H54 (cell line): ENCODE measurements around the gene GALNT9.
A peak's percentile ranks its signal among the peaks of the same experiment; 100 is the strongest.

Source experiments
- DNase-seq: peaks from one replicate; pipeline ENCODE4 v3.0.0; 2011; ENCODE audit warnings: low spot score, mixed read lengths; ENCODE audit not compliant: insufficient read length
- FAIRE-seq: peaks from 3 replicates; lab custom pipeline; 2011; peaks lifted over from hg19 to GRCh38; lab: Jason Lieb, UNC
- POLR2A ChIP-seq: IDR thresholded peaks from 2 replicates; pipeline ENCODE4 v1.6.1; 2011; ENCODE audit warnings: low read depth, mild to moderate bottlenecking, low read length

Gene GALNT9

DNA sequence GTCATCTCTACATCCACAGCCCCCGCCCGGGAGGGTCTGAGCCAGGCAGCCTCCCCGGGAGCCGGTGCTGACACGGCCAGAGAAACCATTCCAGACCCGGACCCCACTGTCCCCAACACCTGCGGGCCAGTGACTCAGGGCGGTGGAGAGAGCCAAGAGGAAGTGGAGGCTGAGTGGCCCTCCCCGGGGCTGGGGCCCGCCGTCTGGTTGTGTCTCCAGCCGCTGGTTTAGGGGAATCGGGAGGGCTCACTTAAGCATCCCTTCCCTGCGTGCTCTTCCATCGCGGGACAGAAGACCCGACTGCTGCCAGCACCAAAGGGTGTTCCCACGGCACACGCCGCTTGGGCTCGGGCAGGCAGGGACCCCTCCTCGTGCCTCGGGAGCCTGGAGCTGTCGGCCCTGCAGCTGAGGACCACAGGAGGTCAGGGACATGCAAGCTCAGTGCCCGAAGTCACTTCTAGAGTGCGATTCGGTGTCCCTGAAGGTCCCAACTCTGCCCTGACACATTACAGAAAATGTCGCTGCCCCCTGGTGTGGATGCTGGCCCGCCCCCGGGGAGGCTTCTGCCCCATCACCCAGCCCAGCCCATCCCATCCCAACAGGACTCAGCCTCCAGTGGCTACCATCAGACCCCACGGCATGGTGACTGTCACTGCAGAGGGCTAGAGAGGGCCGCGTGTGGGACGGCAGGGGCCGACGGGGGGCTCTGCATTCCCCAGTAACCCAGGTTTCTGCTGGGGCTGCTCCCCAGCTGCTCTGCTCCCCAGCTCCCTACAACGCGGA lies 50.8 kb downstream of the GALNT9 start:
- FAIRE-seq (no peak), DNase-seq (no peak)
- TF ChIP-seq POLR2A, result no peak

DNA sequence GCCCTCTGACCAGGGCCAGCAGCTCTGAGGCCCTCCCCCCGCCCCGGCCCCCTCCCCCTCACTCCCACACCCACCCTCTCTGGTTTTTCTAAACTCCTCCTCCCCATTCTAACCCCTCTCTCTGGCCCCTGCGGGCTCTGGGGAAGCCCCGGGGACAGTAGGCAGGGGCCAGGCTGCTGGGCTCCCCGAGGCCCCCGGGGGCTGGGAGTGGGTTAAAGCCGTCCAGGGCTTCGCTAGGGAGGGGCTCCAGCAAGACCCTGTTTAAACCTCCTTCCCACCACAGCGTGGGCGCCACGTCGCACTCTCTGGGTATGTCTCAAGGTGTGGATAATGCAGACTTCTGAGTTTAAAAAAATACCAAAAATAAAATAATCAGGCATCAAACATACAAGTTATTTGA lies 51.4 kb downstream of the GALNT9 start:
- DNase-seq (no peak), FAIRE-seq (no peak)
- no peak for TF ChIP-seq POLR2A

DNA sequence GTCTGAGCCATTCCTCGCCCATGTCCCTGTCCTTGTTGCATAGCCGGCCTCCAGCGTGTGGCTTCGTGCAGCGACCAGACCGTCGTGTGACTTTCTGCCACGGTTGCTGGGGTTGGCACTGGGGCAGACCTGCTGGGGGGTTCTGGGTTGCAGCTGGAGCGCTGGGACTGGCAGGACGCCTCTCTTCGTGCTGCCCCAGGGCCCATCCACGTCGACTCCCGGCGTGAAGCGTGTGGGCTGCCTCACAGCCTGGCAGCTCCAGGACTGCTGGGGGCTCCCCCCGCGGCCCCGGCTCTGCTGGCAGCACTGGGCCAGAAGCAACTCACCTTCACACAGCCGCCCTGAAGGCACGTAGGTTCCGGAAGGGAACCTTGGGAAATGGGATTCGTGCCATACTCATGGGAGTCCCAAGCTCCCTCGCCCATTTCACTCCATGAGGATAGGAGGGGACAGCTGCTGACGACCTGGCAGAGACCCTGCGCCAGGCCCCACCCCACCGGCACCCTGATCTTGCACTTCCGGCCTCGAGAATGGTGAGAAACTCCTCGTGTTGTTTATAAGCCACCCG lies 51.9 kb downstream of the GALNT9 start:
- DNase-seq (no peak), FAIRE-seq (no peak)
- TF ChIP-seq POLR2A, result no peak

DNA sequence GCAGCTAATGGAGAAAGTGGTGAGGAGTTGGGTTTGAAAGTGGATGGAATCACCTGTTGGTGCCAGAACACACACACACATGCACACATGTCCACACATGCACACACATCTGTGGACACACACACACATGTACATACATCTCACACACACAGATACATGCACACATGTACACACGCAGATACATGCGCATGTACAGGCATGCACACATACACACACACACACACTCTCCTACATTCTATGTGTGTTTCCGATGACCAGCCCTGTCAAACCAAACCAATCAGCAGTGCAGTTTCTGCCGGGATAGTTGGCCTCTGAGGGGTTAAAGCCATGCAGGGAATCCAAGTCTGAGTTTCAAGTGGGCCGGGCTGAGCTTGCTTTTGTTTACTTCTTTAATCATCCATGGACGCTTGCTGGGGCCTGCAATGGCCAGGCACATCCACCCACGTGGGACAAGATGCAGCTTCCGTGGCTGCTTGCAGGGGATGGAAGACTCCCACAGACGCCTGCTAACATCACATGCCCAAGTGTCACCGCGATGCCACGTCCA lies 52.5 kb downstream of the GALNT9 start:
- DNase-seq, result no peak
- FAIRE-seq, result no peak
- TF ChIP-seq POLR2A, result no peak

DNA sequence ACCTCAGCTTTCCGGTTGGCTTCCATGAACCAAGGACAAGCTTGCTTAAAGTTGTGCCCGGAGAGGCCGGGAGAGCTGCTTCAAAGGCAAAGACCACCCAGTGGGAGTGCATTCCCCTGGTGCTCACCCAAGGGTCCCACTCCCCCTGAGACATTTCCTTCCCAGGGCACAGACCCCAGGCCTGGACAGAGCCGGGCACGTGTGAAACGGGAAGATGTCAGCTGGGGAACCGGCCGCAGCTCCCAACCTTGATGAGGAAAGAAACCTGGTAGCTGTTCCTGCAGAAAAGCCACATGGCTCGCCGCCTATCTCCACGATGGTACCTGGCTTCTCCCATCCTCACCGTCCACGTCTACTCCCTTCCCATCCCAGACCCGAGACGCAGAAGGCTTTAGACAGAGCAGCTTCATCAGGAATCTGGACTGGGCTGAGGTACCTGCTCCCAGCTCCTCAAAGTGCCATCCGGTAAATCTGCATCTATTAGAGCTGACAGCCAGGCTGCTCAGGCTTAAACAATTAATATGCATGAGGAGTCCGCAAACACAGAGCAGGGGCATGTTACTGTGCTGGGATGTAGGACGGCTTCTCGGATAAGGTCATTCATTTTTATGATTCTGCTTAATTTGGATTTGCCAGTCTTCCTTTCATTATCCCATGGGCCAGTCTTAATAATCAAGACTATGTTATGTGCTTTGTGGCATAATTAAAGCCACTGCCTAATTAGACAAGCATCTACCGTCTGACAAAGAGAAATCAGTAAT lies 53.1 kb downstream of the GALNT9 start:
- no peak for DNase-seq
- no peak for FAIRE-seq
- no peak for TF ChIP-seq POLR2A

DNA sequence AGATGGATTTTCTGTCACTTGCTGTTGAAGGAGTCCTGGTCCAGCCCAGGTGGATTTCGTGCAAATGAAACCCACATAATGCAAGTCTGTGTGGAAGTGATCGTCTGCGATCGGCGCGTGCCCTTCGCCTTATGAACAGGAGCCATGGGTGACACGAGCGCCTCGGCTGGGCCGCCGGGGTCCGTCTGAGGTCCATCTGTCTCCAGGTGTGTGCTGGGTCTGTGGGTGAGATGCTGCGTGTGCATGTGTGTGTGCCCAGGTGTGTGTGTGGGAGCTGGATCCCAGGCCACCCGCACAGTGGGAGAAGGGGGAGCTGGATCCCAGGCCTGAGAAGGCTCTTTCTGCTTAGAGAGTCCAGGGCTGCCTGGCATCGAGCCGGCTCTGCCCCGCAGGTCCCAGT lies 53.8 kb downstream of the GALNT9 start:
- no peak for TF ChIP-seq POLR2A
- DNase-seq, result no peak
- no peak for FAIRE-seq

DNA sequence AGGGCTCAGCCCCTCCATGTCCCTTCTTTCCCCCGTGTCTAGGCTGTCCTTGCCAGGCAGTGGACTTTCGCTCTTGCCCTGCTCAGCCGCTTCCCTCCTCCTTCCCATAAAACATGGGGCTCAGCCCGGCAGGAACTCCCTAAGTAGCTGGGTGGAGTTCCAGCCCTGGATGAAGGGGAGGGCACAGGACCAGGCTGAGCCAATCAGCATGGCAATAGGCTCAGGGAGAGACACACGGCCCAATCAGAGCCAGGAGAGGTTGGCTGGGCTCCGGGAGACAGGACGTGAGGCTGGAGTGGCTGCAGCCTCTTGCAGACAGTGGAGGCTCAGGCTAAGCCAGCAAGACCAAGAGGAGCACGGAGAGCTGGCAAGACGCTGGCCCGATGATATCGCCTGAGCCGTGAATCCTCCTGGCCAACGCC lies 54.3 kb downstream of the GALNT9 start:
- FAIRE-seq (peak; percentile 88), DNase-seq (peak; percentile 99)
- peak; percentile 46 for TF ChIP-seq POLR2A

DNA sequence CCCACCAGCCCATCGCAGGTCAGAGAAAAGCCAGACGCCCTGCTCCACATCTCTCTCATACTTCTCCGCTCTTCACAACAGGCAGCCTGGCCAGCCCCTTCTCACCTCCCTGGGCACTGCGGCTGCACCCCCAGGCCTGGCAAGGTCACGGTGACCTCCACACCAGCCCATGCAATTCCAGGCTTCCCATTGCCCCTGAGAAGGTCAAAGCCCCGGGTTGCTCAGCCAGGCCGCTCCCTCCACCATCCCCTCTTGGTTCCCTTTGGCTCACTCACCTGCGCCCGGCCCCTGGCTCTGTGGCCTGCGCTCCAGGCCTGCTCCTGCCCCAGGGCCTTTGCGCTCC lies 55.4 kb downstream of the GALNT9 start:
- no peak for TF ChIP-seq POLR2A
- DNase-seq, result no peak
- no peak for FAIRE-seq

DNA sequence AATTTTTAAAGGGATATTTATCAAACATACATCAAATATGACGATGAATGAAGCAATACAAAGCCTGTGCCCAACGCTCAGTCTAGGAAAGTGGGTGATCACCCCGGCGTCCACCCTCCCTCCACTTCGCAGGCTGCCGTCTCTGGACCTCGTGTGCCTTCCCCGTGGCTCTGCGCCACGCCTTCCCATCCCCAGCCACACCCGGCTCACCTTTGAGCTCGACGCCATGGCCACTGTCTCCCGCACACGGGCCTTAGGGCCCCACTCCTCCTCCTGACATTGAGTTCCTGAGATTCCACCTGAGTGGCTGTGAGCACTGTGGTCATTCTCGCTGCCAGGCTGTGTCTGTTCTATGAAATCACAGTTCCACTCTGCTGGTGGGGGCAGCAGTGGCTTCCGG lies 56.7 kb downstream of the GALNT9 start:
- no peak for FAIRE-seq
- no peak for TF ChIP-seq POLR2A
- DNase-seq, result no peak

DNA sequence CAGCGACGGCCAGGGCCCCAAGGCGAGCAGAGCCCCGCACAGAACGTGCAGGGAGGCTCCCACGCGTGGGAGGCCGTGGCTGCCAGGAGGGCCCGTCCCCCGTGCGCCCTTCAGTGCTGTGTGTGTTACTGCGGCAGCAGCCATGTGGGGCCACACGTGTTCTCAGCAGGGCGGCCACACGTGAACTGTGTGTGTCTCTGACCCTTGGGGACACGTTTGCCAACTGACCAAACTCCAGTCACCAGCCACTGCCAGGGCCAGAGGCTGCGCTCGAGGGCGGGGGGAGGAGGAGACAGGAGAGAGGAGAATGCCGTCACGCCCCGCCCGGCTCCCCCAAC lies 57.7 kb downstream of the GALNT9 start:
- no peak for FAIRE-seq
- DNase-seq, result no peak
- no peak for TF ChIP-seq POLR2A

DNA sequence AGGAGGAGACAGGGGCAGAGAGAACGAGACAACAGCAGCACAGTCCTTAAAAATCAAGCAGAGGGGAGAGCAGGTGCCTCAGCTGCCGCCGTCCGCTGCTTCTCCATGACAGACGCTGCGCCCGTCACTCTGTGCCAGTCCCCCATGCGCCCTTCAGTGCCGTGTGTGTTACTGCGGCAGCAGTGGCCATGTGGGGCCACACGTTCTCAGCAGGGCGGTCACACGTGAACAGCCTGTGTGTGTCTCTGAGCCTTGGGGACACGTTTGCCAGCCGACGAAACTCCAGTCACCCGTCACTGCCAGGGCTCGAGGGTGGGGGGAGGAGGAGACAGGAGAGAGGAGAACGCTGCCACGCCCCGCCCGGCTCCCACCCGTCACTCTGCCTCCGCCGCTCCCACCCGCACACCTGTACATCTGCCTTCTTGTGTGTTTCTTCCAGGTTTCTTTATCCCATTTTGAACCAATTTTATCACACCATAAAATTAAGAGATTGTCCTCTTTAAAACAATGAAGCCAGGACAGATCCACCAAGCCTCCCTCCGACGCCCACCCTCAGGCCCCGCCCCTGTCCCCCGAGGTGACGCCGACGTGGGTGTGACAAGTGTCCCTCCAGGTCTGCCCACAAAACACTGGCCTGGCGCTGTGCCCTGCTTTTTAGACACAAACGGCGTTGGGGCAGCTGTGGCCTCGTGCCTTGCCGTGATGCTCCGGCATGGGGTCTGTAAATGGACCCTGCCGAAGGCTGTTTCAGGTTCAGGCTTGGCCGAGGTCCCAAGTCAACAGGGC lies 58.2 kb downstream of the GALNT9 start:
- DNase-seq, result no peak
- no peak for FAIRE-seq
- TF ChIP-seq POLR2A, result no peak

DNA sequence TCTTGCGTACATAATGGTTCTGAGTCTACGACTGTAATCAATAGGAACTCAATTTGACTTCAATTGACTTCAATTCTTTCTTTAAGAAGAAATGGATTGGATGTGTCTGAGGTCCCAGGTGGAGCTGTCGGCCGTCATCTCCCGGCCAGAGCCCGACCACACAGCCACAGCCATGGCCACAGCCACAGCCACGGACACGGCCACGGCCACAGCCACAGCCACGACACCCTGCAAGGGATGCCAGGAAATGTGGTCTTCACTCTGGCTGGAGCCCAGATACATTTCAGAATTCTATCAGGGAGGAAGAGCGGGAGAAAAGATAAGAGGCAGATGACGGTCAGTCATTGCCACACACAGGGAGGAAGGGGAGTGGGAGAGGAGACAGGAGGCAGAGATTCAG lies 58.9 kb downstream of the GALNT9 start:
- no peak for DNase-seq
- FAIRE-seq, result no peak
- TF ChIP-seq POLR2A, result no peak

DNA sequence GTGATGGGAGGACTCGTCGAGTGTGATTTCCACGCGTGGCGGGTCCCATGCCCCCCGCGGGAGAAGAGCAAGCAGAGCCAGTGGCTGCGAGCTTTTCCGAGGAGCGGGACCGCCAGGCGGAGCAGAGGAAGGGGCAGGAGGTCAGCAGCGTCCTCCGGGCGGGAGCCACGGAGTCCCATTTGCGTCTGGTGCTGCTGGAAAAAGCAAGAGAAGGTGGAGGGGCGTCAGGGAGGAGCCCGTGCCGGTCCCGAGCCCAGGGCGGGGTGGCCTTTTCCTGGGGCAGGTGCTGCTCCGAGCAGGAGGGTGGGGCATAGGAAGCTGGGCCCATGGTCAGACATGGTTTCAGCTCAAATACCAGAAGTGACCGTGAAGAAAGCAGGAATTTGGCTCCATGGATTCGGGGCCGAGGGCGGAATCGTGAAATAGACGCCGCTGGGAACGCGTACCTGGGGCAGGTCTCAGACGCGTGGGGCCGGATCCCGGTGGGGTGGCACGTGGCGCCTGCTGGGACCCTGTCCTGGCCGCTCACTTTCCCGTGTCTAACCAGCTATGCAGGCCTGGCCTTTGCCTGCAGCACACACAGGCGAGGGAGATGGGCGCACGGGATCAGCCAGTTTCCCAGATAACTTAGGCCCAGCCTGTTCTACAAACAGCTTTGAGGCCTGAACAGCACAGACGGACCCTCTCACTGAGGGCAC lies 60.0 kb downstream of the GALNT9 start:
- no peak for FAIRE-seq
- TF ChIP-seq POLR2A, result no peak
- no peak for DNase-seq
